ENCODE data around the gene TRAPPC14. TPM values are rescaled to one million over a fixed set of nuclear protein-coding genes. Genes with fewer than 3 reads are reported as not detected.

Gene TRAPPC14
- total and polyA plus RNA-seq, 2 of the 8 experiments (the other 6 are each of a cell fraction or from before 2014, with no cell fraction given) = 11.9 to 22.1 TPM

- TF ChIP-seq NANOG (IDR thresholded peaks at IDR 0.05; ENCODE audit: insufficient read depth, low read depth, low read length, poor library complexity, severe bottlenecking) = no peak
Observed at GRCh38 chr7:100122067-100122466, 36.5 kb downstream of the TRAPPC14 start (continued).

Data from H1 (cell line).